ENCODE measurements around the gene STARD3.
"Not testable (repeated sequence)": the region's sequence is repeated elsewhere in the genome, so short reads cannot be mapped to it uniquely, and the experiment has no call there.

STARD3 gene

DNA sequence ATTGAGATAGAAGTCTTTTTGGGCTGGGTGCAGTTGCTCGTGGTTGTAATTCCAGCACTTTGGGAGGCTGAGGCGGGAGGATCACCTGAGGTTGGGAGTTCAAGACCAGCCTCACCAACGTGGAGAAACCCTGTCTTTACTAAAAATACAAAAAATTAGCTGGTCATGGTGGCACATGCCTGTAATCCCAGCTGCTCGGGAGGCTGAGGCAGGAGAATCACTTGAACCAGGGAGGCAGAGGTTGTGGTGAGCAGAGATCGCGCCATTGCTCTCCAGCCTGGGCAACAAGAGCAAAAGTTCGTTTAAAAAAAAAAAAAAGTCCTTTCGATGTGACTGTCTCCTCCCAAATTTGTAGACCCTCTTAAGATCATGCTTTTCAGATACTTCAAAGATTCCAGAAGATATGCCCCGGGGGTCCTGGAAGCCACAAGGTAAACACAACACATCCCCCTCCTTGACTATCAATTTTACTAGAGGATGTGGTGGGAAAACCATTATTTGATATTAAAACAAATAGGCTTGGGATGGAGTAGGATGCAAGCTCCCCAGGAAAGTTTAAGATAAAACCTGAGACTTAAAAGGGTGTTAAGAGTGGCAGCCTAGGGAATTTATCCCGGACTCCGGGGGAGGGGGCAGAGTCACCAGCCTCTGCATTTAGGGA, 62.3 kb downstream of the STARD3 start:
- not testable (repeated sequence) for DNase-seq

DNA sequence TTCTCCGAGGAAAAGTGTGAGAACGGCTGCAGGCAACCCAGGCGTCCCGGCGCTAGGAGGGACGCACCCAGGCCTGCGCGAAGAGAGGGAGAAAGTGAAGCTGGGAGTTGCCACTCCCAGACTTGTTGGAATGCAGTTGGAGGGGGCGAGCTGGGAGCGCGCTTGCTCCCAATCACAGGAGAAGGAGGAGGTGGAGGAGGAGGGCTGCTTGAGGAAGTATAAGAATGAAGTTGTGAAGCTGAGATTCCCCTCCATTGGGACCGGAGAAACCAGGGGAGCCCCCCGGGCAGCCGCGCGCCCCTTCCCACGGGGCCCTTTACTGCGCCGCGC, 62.8 kb downstream of the STARD3 start, which contains the start of gene ERBB2:
TSS of gene ERBB2 (plus strand) at position 247 of the 330 bp plus-strand sequence. CDS start 175 bp downstream, outside the sequence.
- DNase-seq, result no peak

- no peak for DNase-seq
These were observed 63.4 kb downstream of the STARD3 start for GRCh38 chr17:39700148-39700987.

GRCh38 chr17:39701012-39701783, 64.3 kb downstream of the STARD3 start:
- DNase-seq, result no peak

- no peak for DNase-seq
These were observed 65.0 kb downstream of the STARD3 start for GRCh38 chr17:39701784-39702422.

- DNase-seq, result no peak
These were observed 66.3 kb downstream of the STARD3 start for GRCh38 chr17:39702901-39703893.

GRCh38 chr17:39703913-39704312, 67.0 kb downstream of the STARD3 start:
- no peak for DNase-seq

- DNase-seq, result no peak
These were observed 68.0 kb downstream of the STARD3 start for GRCh38 chr17:39704821-39705551.

GRCh38 chr17:39705786-39706348, 68.9 kb downstream of the STARD3 start:
- DNase-seq, result no peak

- DNase-seq, result no peak
These were observed 69.4 kb downstream of the STARD3 start for GRCh38 chr17:39706383-39706782.

DNA sequence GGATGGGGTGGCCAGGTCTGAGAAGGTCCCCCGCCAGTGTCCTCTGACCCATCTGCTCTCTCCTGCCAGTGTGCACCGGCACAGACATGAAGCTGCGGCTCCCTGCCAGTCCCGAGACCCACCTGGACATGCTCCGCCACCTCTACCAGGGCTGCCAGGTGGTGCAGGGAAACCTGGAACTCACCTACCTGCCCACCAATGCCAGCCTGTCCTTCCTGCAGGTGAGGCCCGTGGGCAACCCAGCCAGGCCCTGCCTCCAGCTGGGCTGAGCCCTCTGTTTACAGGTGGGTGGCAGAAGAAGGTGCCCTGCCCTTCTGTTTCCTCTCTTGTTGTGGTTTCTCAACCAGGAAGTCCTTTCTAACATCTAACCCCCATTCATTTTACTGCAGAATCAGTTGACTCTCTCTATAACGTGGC, 70.0 kb downstream of the STARD3 start:
- no peak for DNase-seq

- no peak for DNase-seq
These were observed 72.5 kb downstream of the STARD3 start for GRCh38 chr17:39709319-39709997.

- no peak for DNase-seq
These were observed 73.3 kb downstream of the STARD3 start for GRCh38 chr17:39709998-39710964.

GRCh38 chr17:39711071-39711470, 74.1 kb downstream of the STARD3 start:
- not testable (repeated sequence) for DNase-seq

GRCh38 chr17:39711851-39712250, 74.9 kb downstream of the STARD3 start:
- DNase-seq, result no peak

Measured in activated CD4-positive, alpha-beta T cell treated with anti-CD3 and anti-CD28 coated beads, Interleukin-2, amount 50 U/mL, for 48 hours (primary cell).